UCSD-AML1 (cell line): ENCODE data around the gene PACSIN1.

Experiments
- DNase-seq: peaks from one replicate; lab custom pipeline; 2025; ENCODE audit not compliant: unreplicated experiment; lab: John Stamatoyannopoulos, UW

PACSIN1 gene

GRCh38 chr6:34526992-34527728 lies 61.3 kb downstream of the PACSIN1 start:
- peak; percentile 90 for DNase-seq

GRCh38 chr6:34527751-34528670 lies 62.1 kb downstream of the PACSIN1 start:
- no peak for DNase-seq

- no peak for DNase-seq
Measured at GRCh38 chr6:34528996-34529664, 63.3 kb downstream of the PACSIN1 start.

- no peak for DNase-seq
Measured at GRCh38 chr6:34529665-34530327, 63.9 kb downstream of the PACSIN1 start.

- DNase-seq, result no peak
Measured at GRCh38 chr6:34530753-34531365, 65.0 kb downstream of the PACSIN1 start.

GRCh38 chr6:34531580-34532201 lies 65.8 kb downstream of the PACSIN1 start:
- no peak for DNase-seq

GRCh38 chr6:34532230-34532629 lies 66.4 kb downstream of the PACSIN1 start:
- DNase-seq, result no peak

- no peak for DNase-seq
Measured at GRCh38 chr6:34534146-34534545, 68.3 kb downstream of the PACSIN1 start.

GRCh38 chr6:34534656-34535055 lies 68.8 kb downstream of the PACSIN1 start:
- no peak for DNase-seq

GRCh38 chr6:34535199-34535598 lies 69.3 kb downstream of the PACSIN1 start:
- no peak for DNase-seq

- no peak for DNase-seq
Measured at GRCh38 chr6:34535646-34536045, 69.8 kb downstream of the PACSIN1 start.

GRCh38 chr6:34536251-34536958 lies 70.5 kb downstream of the PACSIN1 start:
- no peak for DNase-seq

GRCh38 chr6:34536959-34537848 lies 71.3 kb downstream of the PACSIN1 start:
- DNase-seq, result no peak

- DNase-seq, result no peak
Measured at GRCh38 chr6:34537922-34538550, 72.2 kb downstream of the PACSIN1 start.

- no peak for DNase-seq
Measured at GRCh38 chr6:34538581-34538980, 72.7 kb downstream of the PACSIN1 start.

GRCh38 chr6:34539181-34539580 lies 73.3 kb downstream of the PACSIN1 start:
- DNase-seq, result no peak

- DNase-seq, result no peak
Measured at GRCh38 chr6:34540222-34540621, 74.3 kb downstream of the PACSIN1 start.

- DNase-seq, result no peak
Measured at GRCh38 chr6:34540841-34541240, 75.0 kb downstream of the PACSIN1 start.
